NK-92 (cell line): ENCODE results near the gene KDM2B.
"Not testable (repeated sequence)": the region's sequence is repeated elsewhere in the genome, so short reads cannot be mapped to it uniquely, and the experiment has no call there.

ENCODE experiments used
- DNase-seq: peaks from one replicate; lab custom pipeline; 2025; ENCODE audit not compliant: unreplicated experiment; lab: John Stamatoyannopoulos, UW

KDM2B gene

GRCh38 chr12:121590476-121591143, 9.8 kb upstream of the KDM2B start:
- DNase-seq = no peak

DNA sequence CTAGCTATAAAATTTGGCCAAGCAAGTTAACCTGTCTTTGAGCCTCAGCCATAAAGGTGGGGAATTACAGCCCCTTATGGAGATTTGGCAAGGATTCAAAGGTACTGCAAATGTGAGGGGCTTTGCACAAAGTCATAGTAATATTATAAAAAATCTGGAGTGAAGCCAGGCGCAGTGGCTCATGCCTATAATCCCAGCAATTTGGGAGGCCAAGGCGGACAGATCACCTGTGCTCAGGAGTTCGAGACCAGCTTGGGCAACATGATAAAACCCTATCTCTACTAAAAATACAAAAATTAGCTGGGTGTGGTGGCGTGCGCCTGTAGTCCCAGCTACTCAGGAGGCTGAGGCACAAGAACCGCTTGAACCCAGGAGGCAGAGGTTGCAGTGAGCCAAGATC, 4.1 kb upstream of the KDM2B start:
- DNase-seq = not testable (repeated sequence)

GRCh38 chr12:121583334-121583661, 2.5 kb upstream of the KDM2B start:
- not testable (repeated sequence) for DNase-seq

DNA sequence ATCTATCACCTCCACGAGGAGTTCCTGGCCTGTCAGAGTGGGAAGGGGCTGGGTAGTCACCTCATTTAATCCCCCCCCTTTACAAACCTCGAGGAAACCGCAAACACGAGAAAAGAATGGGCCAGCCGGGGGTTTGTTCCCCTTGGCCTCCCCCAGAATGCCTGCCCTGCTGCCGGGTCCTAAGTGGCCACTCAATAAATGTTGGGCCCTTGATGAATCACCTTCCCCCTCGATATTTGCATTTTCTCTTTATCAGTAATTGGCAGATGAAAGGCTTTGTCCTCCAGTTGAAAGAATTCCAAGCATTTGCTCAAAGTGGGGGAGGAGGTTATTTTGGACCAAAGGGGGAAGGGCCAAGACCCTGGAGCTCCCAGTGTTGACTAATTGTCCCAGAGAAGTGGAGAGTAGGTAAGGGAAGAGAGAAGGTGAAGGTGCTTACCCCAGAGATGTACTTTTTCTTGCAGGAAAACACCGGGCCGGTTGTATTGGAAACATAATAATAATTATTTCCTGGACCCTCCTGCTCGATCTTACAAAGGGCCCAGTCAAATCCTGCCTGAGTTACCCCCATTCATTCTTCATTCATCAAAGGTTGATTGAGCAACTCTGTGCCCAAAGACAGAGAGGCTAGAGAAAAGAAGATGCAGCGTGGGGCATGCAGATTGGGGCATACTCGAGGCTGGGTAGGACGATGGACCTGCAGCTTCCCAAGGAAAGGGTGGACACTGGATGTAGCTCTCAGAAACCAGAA, 1.9 kb upstream of the KDM2B start:
- no peak for DNase-seq

DNA sequence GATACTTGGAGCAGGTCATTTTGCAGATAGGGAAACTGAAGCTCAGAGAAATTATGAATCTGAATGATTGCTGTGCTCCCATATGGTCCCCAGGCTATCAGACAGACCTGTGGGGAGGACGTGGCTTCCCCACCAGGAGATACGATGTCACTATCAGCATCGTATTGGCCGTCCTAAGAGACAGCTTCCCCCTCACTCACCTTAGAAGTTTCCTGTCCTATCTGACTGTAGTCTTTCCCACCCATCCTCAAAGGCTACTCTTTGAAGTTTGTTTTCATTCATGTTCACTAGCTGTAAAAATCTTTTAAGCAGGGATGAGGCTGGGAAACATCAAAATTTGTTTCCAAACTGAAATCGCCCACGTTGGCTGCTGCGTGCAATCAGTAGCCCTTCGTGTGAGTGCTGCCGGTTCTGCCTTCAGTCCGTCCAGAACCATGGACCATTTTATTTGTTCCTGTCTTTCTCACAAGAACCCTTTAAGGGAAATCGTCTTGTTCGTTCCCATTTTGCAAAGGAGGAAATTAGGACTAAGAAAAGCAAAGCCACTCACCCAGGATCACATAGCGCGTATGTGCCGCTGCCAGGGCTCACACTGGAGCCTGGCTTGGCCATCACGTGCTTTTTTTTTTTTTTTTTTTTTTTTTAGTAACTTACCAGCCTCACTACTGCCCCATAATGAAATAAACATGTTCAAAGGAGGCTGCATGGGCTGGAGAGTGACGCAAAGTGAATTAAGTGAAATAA, 1.0 kb upstream of the KDM2B start:
- DNase-seq = no peak

DNA sequence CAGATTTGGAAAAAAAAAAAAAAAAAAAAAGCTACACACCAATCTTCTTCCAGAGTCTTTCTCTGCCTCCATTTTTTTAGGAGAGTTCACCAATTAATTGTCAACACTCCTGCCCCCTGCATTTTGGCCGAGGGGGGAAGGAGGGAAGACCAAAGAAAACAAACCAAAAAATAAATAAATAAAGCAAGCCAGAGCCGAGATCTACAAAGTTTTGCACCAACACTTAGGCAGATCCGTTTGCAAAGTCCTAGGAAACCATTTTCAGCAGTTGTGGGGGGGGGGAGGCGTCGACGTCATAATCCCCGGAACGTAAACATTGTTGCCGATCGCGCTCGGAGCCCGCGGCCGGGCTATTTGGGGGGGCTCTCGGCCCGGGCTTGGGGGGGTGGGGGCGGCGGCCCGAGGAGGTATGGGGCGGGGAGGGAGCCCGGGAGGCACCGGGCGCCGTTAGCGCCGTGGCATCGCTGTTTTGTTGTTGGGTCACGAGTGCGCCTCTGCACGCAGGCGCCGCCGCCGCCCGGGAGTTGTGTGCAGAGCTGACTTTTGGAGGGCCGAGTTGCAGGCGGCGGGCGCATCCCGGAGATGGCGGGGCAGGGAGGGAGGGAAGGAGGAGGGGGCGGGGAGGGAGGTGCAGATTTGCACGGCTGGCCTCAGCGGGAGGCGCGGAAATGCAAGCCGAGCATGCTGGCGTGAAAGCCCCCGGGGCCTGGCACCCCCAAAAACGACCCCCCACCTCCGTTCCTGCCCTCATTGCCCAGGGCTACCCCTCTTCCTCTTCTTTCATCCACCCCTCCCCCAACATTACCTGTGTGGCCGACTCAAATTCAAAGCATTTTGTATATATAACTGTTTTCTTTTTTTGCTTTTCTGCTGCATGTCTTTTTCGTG, 598 bp downstream of the KDM2B start:
- no peak for DNase-seq

DNA sequence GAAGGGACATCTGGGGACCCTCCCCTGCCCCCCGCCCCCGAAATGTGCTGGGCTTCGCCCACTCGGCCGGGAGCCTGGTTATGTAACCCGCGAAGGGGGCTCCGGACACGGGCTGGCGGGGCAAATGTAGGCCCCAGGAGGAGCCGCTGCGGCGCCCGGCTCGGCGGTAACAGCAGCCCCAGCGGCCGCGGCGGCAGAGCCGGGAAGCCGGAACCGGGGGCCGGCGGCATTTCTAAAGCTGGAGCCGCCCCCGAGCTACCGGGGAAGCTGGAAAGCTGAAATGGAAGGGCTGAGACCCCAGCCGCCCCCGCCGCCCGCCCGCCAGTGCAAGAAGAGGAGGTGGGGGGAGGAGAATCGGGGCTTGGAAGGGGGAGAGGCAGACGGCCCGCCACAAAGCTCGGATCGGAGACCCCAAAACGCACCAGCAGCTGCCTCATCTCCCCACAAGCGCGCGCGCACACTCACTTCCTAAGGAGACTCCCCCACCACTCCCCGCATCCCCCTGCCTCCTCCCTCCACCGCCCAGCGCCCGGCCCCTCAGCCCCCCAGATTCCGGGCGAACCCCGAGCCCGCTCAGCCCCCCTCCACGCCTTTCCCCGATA, 1.5 kb downstream of the KDM2B start:
- no peak for DNase-seq

- no peak for DNase-seq
Measured at GRCh38 chr12:121578230-121579189, 2.3 kb downstream of the KDM2B start.

- no peak for DNase-seq
Measured at GRCh38 chr12:121577443-121578180, 3.2 kb downstream of the KDM2B start.

DNA sequence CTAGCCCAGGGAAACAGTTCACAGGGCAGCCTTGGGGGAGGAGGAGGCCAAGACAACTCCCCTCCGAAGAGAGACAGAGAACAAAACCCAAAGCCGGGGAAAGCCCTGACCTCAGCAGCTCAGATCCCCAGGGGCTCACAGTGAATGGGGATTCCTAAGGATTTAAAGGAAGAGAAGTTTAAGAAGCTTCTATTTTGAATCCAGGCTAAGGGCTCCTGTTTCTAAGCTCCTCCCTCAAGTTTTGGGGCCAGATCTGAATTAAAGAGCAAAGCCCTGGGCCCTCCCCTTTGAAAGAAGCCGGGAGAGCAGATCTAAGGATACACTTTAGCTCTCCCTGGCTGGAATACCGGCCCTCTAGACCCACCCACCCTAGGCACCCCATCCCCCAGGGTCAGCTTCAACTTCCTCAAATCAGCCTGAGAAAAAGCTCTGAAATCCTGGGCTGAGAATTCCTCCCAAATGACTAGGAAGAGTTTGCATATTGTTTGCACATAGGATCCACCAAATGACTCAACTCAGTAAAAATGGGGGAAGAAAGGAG, 3.9 kb downstream of the KDM2B start:
- DNase-seq = no peak

- DNase-seq = no peak
Measured at GRCh38 chr12:121575952-121576625, 4.7 kb downstream of the KDM2B start.

- DNase-seq = no peak
Measured at GRCh38 chr12:121575051-121575450, 5.8 kb downstream of the KDM2B start.

- DNase-seq = no peak
Measured at GRCh38 chr12:121574025-121574424, 6.8 kb downstream of the KDM2B start.

GRCh38 chr12:121571920-121572319, 8.9 kb downstream of the KDM2B start:
- DNase-seq = no peak

- DNase-seq = no peak
Measured at GRCh38 chr12:121570467-121571283, 10.1 kb downstream of the KDM2B start.

DNA sequence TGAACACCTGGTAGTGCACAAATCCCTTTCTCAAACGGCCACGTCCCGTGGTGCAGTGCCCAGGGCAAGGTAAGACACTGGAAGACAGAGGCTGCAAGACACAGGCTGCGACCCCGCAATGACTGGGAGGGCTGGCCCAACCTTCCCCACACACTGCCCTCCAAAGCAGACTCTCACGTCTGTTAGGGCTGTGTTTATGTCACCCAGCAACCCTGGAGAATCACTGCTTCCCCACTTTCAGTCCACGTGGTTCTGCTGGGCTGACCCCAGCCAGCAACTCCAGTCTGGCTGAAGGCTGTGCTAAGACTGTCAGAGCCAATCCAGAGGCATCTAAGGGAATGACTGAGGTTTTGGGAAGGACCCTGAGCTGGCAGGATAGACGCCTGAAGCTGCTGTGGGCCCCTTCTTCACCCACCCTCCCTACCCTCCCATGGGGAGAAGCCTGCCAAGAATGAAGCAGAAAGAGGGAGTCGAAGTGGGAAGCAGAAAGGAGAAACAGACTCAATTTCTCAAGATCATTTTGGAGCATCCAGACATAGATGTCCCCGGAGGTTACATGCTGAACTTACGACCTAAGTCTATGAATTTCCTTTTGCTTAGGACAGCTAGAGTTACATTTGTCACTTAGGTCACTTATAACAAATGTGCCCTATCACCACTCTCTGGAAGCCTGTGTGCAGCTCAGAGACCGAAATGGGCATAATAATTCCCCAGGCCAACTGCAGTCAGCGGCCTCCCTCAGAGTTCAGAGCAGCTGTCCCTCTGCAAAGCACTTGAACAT, 11.7 kb downstream of the KDM2B start:
- DNase-seq = no peak
